Loucy (cell line): ENCODE results near the gene ZFP1.

Experiments
- CTCF ChIP-seq: fragments of 200-600 bp; sonication (generic); conservative IDR thresholded peaks from 2 replicates; pipeline ENCODE4 v1.5.1; 2014; ENCODE audit warnings: mild to moderate bottlenecking, antibody characterized with exemption, low read length
- EZH2phosphoT487 ChIP-seq: fragments of 200-600 bp; IDR thresholded peaks from 2 replicates; pipeline ENCODE4 v1.6.1; 2018; ENCODE audit warnings: antibody characterized with exemption, mild to moderate bottlenecking, moderate library complexity, borderline replicate concordance

- TF ChIP-seq CTCF (no peak), EZH2phosphoT487 (no peak)
Measured at GRCh38 chr16:75179208-75179607, 30.9 kb downstream of the ZFP1 start.
